SU-DHL-6 (cell line): ENCODE results near the gene KLHL12.

Experiments used
- CTCF ChIP-seq: fragments of 200-600 bp; sonication (generic); IDR thresholded peaks from one replicate; pipeline ENCODE4 v1.5.1; 2017; ENCODE audit warnings: antibody characterized with exemption, mild to moderate bottlenecking, low read length, moderate library complexity; ENCODE audit not compliant: insufficient read depth, poor library complexity, severe bottlenecking
- EZH2phosphoT487 ChIP-seq: fragments of 200-600 bp; sonication (generic), shearing (Covaris generic); conservative IDR thresholded peaks from 2 replicates; pipeline ENCODE4 v1.6.1; 2018; ENCODE audit warnings: mild to moderate bottlenecking, antibody characterized with exemption, low read length, moderate library complexity, mixed read lengths

- no peak for TF ChIP-seq CTCF
- no peak for TF ChIP-seq EZH2phosphoT487
Observed at GRCh38 chr1:202858789-202859414, 68.1 kb downstream of the KLHL12 start.
